ENCODE measurements around the gene C8A. TPM values are rescaled to one million over a fixed set of nuclear protein-coding genes. Genes with fewer than 3 reads are reported as not detected.

Gene C8A
- total and polyA plus RNA-seq, 2 experiments from 2014 or later: not detected

DNA sequence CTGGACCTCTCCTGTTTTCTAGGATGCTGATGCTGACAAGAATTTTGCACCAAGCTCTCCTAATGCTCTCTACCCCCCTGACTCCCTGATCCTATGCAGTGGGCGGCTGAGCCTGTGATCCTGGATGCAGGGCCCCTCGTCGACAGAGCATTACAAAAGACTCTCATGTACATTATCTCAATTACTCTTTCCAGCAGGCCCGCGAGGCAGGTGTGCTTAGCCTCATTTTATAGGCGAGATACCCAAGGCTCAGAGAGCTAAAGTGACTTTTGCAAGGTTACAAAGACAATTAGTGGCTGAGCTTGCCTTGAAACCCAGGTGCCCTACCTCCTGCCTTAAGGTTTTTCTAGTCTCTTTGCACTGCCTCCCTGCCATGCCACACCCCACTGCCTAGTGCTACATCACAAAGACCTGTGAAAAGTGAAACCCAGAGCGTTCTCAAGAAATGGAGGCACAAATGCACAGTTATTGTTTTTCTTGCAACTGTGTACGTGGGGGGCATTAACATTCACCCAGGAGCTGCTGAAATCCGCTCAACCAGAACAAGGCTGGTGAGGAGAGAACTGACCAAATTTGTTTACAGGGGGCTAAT lies 10.0 kb upstream of the C8A start:
- H2AFZ ChIP-seq: no peak overlapping the region
- TF ChIP-seq EZH2 (IDR thresholded peaks at IDR 0.05; ENCODE audit: insufficient read depth, poor library complexity, severe bottlenecking): no peak
- no peak for TF ChIP-seq EZH2phosphoT487 (IDR thresholded peaks at IDR 0.05; ENCODE audit: insufficient read depth, low read depth)
- no peaks in the 10 kb centered on the region for H3K79me2 ChIP-seq (ENCODE audit: insufficient read depth)
- no peak overlapping the region for H3K4me2 ChIP-seq (ENCODE audit: unreplicated experiment)
- no peaks in the 10 kb centered on the region for H4K20me1 ChIP-seq (ENCODE audit: insufficient read depth)
- no peaks in the 10 kb centered on the region for H3K36me3 ChIP-seq (ENCODE audit: low read depth)
- DNase-seq: no peak
- no peaks in the 10 kb centered on the region for H3K9me3 ChIP-seq (ENCODE audit: low read depth)
- H3K9me2 ChIP-seq (ENCODE audit: insufficient read depth): no peaks in the 10 kb centered on the region
- WGBS, 2 experiments (ENCODE audit: low coverage in 1 of 2, low lambda C conversion rate in 2 of 2, missing lambda C conversion rate in 2 of 2): 67 to 69% methylated on average over 9 of the region's 9 CpGs
- H3K27ac ChIP-seq: no peak overlapping the region
- no peaks in the 10 kb centered on the region for H3F3A ChIP-seq (ENCODE audit: insufficient read depth)
- in situ Hi-C loops (cut with MboI): loop anchor here (25.0 kb wide), 1 partner anchor 1318 kb away; no protein-coding TSS in a partner anchor
- no peaks in the 10 kb centered on the region for H3K4me1 ChIP-seq (ENCODE audit: insufficient read depth)
- H3K27me3 ChIP-seq (replicated peaks; ENCODE audit: insufficient read depth): no peaks in the 10 kb centered on the region
- H3K4me3 ChIP-seq: no peak overlapping the region
- no peak overlapping the region for H3K9ac ChIP-seq

DNA sequence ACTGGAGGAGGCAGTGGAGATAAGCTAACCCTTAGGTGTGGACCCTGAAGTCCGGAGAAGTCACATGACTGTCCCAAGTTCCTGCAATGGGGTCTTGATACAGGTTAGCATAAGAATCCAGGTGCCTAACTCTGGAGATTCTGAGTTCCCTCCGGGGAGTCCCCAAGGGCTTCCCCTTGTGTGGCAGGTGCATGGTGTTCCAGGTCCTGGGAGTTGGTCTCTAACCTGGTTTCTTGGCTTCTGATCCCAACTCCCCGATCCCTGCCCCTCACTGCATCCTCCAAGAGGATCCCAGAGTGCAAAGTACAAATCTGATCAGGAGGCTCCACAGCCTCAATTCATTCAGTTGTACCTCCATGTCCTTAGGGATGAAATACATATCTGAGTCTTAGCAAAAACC lies 9.3 kb upstream of the C8A start:
- no peak for DNase-seq
- 64 to 72% methylated on average over 2 to 3 of the region's 3 CpGs for WGBS, 2 experiments (ENCODE audit: low coverage in 1 of 2, low lambda C conversion rate in 2 of 2, missing lambda C conversion rate in 2 of 2)
- TF ChIP-seq EZH2phosphoT487 (IDR thresholded peaks at IDR 0.05; ENCODE audit: insufficient read depth, low read depth) (no peak), EZH2 (IDR thresholded peaks at IDR 0.05; ENCODE audit: insufficient read depth, poor library complexity, severe bottlenecking) (no peak)
- Histone ChIP-seq H2AFZ (no peak overlapping the region), H3K9me2 (ENCODE audit: insufficient read depth) (no peaks in the 10 kb centered on the region), H4K20me1 (ENCODE audit: insufficient read depth) (no peaks in the 10 kb centered on the region), H3K79me2 (ENCODE audit: insufficient read depth) (no peaks in the 10 kb centered on the region), H3K36me3 (ENCODE audit: low read depth) (no peaks in the 10 kb centered on the region), H3K4me2 (ENCODE audit: unreplicated experiment) (no peak overlapping the region), H3K9ac (no peak overlapping the region), H3F3A (ENCODE audit: insufficient read depth) (no peaks in the 10 kb centered on the region), H3K4me3 (no peak overlapping the region), H3K27me3 (replicated peaks; ENCODE audit: insufficient read depth) (no peaks in the 10 kb centered on the region), H3K4me1 (ENCODE audit: insufficient read depth) (no peaks in the 10 kb centered on the region), H3K27ac (no peak overlapping the region), H3K9me3 (ENCODE audit: low read depth) (no peaks in the 10 kb centered on the region)
- in situ Hi-C loops (cut with MboI): loop anchor here (25.0 kb wide), 1 partner anchor 1317 kb away; no protein-coding TSS in a partner anchor

DNA sequence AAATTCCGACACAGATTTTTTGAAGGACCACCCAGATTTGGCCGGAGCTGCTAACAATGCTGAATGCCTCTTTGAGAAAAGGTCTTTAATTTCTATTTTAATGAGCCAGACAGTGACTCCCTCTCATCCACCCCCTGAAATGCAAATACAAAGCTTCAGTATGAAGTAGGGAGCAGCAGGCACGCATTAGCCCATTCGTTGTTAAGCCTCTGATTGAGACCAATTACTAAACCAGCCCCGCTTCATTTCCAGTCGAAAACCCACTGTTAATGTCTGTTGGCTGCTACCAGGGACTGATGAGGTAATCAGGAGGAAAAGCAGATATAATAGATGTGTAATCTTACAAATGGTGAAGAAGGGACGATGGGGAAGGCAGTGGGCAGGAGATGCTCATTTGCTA lies 4.8 kb upstream of the C8A start:
- no peak for DNase-seq
- Histone ChIP-seq H3K9me3 (ENCODE audit: low read depth) (no peaks in the 10 kb centered on the region), H3K36me3 (ENCODE audit: low read depth) (no peaks in the 10 kb centered on the region), H3K9ac (no peak overlapping the region), H3K4me2 (ENCODE audit: unreplicated experiment) (no peak overlapping the region), H3K9me2 (ENCODE audit: insufficient read depth) (no peaks in the 10 kb centered on the region), H3K4me1 (ENCODE audit: insufficient read depth) (no peaks in the 10 kb centered on the region), H3K27me3 (replicated peaks; ENCODE audit: insufficient read depth) (no peaks in the 10 kb centered on the region), H3K79me2 (ENCODE audit: insufficient read depth) (no peaks in the 10 kb centered on the region), H2AFZ (no peak overlapping the region), H4K20me1 (ENCODE audit: insufficient read depth) (no peaks in the 10 kb centered on the region), H3K27ac (no peak overlapping the region), H3K4me3 (no peak overlapping the region), H3F3A (ENCODE audit: insufficient read depth) (no peaks in the 10 kb centered on the region)
- 92 to 93% methylated on average over 7 of the region's 7 CpGs for WGBS, 2 experiments (ENCODE audit: low coverage in 1 of 2, low lambda C conversion rate in 2 of 2, missing lambda C conversion rate in 2 of 2)
- in situ Hi-C loops (cut with MboI): loop anchor here (25.0 kb wide), 1 partner anchor 1313 kb away; no protein-coding TSS in a partner anchor
- TF ChIP-seq EZH2 (IDR thresholded peaks at IDR 0.05; ENCODE audit: insufficient read depth, poor library complexity, severe bottlenecking): no peak
- no peak for TF ChIP-seq EZH2phosphoT487 (IDR thresholded peaks at IDR 0.05; ENCODE audit: insufficient read depth, low read depth)

DNA sequence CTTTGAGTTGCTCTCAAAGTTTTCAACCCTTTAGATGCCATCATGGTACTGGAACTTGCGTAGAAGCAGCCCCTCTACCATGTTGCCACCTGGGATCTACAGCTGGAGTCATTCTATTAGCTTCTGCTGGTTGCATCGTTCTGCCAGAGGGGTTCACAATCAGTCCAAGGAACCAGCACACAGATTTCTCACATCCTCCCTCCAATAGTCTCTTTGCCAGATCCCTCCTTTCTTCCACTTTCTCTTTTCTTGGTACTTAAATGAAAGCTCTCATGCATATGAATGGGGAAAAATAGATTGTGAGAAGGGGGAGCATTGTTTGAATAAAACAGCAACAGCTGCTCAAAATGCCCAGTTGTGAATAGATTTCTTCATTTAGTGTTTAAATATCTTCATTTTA lies 4.2 kb upstream of the C8A start:
- Histone ChIP-seq H4K20me1 (ENCODE audit: insufficient read depth) (no peaks in the 10 kb centered on the region), H3F3A (ENCODE audit: insufficient read depth) (no peaks in the 10 kb centered on the region), H3K4me3 (no peak overlapping the region), H3K4me1 (ENCODE audit: insufficient read depth) (no peaks in the 10 kb centered on the region), H3K9me2 (ENCODE audit: insufficient read depth) (no peaks in the 10 kb centered on the region), H3K27me3 (replicated peaks; ENCODE audit: insufficient read depth) (no peaks in the 10 kb centered on the region), H3K27ac (no peak overlapping the region), H3K9me3 (ENCODE audit: low read depth) (no peaks in the 10 kb centered on the region), H3K9ac (no peak overlapping the region), H3K36me3 (ENCODE audit: low read depth) (no peaks in the 10 kb centered on the region), H3K4me2 (ENCODE audit: unreplicated experiment) (no peak overlapping the region), H2AFZ (no peak overlapping the region), H3K79me2 (ENCODE audit: insufficient read depth) (no peaks in the 10 kb centered on the region)
- DNase-seq: no peak
- in situ Hi-C loops (cut with MboI): no loop called here
- WGBS, 2 experiments (ENCODE audit: low coverage in 1 of 2, low lambda C conversion rate in 2 of 2, missing lambda C conversion rate in 2 of 2): 51 to 57% methylated on average over 2 of the region's 2 CpGs
- TF ChIP-seq EZH2 (IDR thresholded peaks at IDR 0.05; ENCODE audit: insufficient read depth, poor library complexity, severe bottlenecking) (no peak), EZH2phosphoT487 (IDR thresholded peaks at IDR 0.05; ENCODE audit: insufficient read depth, low read depth) (no peak)
